NT2/D1 (cell line): Measurements from ENCODE around the gene H2BK1.

ENCODE experiments used
- SUZ12 ChIP-seq: IDR thresholded peaks from 2 replicates; pipeline ENCODE4 v1.6.1; 2011; ENCODE audit not compliant: insufficient read length, insufficient read depth; ENCODE audit errors: extremely low read depth
- YY1 ChIP-seq: IDR thresholded peaks from 2 replicates; pipeline ENCODE4 v1.6.1; 2011; ENCODE audit not compliant: insufficient read length, insufficient read depth
- ZNF274 ChIP-seq: IDR thresholded peaks from 2 replicates; pipeline ENCODE4 v1.6.1; 2011; ENCODE audit warnings: mild to moderate bottlenecking, low read depth, low read length

GRCh38 chr7:151246102-151246850 is 36.0 kb upstream of the H2BK1 start:
- TF ChIP-seq SUZ12, result no peak
- no peak for TF ChIP-seq YY1
- TF ChIP-seq ZNF274, result no peak
